ENCODE data around the gene NINL.

The NINL gene

GRCh38 chr20:25465243-25466135 lies 119.8 kb downstream of the NINL start:
- no peak for DNase-seq (ENCODE audit: low read depth in 3 of 3)

GRCh38 chr20:25464501-25465242 lies 120.7 kb downstream of the NINL start:
- DNase-seq (ENCODE audit: low read depth in 3 of 3) = no peak

GRCh38 chr20:25461786-25462545 lies 123.4 kb downstream of the NINL start:
- DNase-seq (ENCODE audit: low read depth in 3 of 3) = no peak

- DNase-seq (ENCODE audit: low read depth in 3 of 3) = no peak
Observed at GRCh38 chr20:25461281-25461650, 124.1 kb downstream of the NINL start.

- DNase-seq (ENCODE audit: low read depth in 3 of 3) = no peak
Observed at GRCh38 chr20:25460566-25461280, 124.6 kb downstream of the NINL start.

GRCh38 chr20:25459916-25460535 lies 125.3 kb downstream of the NINL start:
- DNase-seq (ENCODE audit: low read depth in 3 of 3) = no peak

- DNase-seq (ENCODE audit: low read depth in 3 of 3) = no peak
Observed at GRCh38 chr20:25459111-25459830, 126.1 kb downstream of the NINL start.

GRCh38 chr20:25457886-25458680 lies 127.2 kb downstream of the NINL start:
- no peak for DNase-seq (ENCODE audit: low read depth in 3 of 3)

GRCh38 chr20:25454153-25454900 lies 131.0 kb downstream of the NINL start:
- DNase-seq (ENCODE audit: low read depth in 3 of 3) = no peak

GRCh38 chr20:25453035-25453810 lies 132.1 kb downstream of the NINL start:
- DNase-seq (ENCODE audit: low read depth in 3 of 3) = no peak

GRCh38 chr20:25452333-25452732 lies 133.0 kb downstream of the NINL start:
- no peak for DNase-seq (ENCODE audit: low read depth in 3 of 3)

GRCh38 chr20:25447671-25448070 lies 137.7 kb downstream of the NINL start:
- no peak for DNase-seq (ENCODE audit: low read depth in 3 of 3)

- DNase-seq (ENCODE audit: low read depth in 3 of 3) = no peak
Observed at GRCh38 chr20:25444556-25444955, 140.8 kb downstream of the NINL start.

- DNase-seq (ENCODE audit: low read depth in 3 of 3) = no peak
Observed at GRCh38 chr20:25439328-25439727, 146.0 kb downstream of the NINL start.

- no peak for DNase-seq (ENCODE audit: low read depth in 3 of 3)
Observed at GRCh38 chr20:25437153-25437581, 148.2 kb downstream of the NINL start.

- no peak for DNase-seq (ENCODE audit: low read depth in 3 of 3)
Observed at GRCh38 chr20:25424536-25424935, 160.8 kb downstream of the NINL start.

GRCh38 chr20:25422032-25422431 lies 163.3 kb downstream of the NINL start:
- no peak for DNase-seq (ENCODE audit: low read depth in 3 of 3)

- no peak for DNase-seq (ENCODE audit: low read depth in 3 of 3)
Observed at GRCh38 chr20:25421102-25421501, 164.2 kb downstream of the NINL start.

All from stimulated activated CD4-positive, alpha-beta T cell treated with anti-CD3 and anti-CD28 coated beads, TNF-alpha, amount 100 ng/mL, for 48 hours (primary cell).